WI38 (cell line): Measurements from ENCODE around the gene MRTFB.

ENCODE experiments used
- H3K4me3 ChIP-seq: 2 replicates; pipeline ENCODE4 v1.5.1; 2011; ENCODE audit warnings: low read depth, mild to moderate bottlenecking, control low read depth, low read length
- TF ChIP-seq, protein P1 (sequence below): IDR thresholded peaks from 2 replicates; pipeline ENCODE4 v1.5.1; 2012; ENCODE audit warnings: low read depth, mild to moderate bottlenecking, control low read depth, low read length

Gene MRTFB

DNA sequence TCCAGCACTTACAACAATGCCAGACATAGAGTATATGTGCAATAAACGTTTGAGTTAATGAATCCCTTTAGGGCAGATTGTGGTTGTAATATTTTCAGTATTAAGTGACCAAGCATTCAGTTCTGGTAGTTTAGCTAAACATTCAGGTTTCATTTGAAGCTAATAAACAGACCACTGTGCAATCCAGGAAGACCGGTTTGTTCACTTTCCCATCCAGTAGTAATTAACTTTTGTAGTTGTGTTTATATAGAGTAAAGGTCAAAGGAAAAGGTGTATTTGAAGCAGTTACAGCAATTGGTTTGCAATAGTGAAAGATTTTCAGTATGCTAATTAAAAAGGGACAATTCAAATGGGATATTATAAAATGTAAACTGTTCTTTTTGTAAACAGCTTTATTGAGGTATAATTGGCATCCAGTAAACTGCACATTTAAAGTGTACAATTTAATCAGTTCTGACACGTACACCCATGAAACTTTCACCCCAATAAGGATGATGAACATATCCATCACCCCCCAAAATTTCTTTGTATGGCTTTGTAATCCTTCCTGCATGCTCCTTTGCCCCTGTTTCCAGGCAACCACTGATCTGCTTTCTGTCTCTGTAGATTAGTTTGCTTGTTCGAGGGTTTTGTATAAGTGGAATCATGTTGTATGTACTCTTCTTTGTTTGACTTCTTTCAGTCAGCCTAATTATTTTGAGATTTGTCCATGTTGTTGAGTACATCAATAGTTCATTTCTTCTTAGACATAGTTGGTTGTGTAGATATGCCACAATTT is 26.3 kb downstream of the MRTFB start:
- H3K4me3 ChIP-seq, result no peak overlapping the region
- TF ChIP-seq, protein P1, sequence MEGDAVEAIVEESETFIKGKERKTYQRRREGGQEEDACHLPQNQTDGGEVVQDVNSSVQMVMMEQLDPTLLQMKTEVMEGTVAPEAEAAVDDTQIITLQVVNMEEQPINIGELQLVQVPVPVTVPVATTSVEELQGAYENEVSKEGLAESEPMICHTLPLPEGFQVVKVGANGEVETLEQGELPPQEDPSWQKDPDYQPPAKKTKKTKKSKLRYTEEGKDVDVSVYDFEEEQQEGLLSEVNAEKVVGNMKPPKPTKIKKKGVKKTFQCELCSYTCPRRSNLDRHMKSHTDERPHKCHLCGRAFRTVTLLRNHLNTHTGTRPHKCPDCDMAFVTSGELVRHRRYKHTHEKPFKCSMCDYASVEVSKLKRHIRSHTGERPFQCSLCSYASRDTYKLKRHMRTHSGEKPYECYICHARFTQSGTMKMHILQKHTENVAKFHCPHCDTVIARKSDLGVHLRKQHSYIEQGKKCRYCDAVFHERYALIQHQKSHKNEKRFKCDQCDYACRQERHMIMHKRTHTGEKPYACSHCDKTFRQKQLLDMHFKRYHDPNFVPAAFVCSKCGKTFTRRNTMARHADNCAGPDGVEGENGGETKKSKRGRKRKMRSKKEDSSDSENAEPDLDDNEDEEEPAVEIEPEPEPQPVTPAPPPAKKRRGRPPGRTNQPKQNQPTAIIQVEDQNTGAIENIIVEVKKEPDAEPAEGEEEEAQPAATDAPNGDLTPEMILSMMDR, result no peak

DNA sequence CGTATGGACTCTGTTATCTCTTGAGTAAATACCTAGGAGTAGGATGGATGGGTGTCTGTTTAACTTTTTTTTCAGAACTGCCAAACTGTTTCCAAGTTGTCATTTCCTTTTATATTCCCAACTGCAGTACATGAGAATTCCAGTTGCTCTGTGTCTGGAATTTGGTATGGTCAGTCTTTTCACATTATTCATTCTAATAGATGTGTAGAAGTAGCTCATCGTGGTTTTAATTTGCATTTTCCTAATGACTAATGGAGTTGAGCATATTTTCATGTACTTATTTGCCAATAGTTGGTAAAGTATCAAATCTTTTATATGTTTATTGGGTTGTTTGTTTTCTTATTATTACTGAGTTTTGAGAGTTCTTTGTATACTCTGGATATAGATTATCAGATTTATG is 27.0 kb downstream of the MRTFB start:
- H3K4me3 ChIP-seq, result no peak overlapping the region
- TF ChIP-seq, protein P1, result no peak

DNA sequence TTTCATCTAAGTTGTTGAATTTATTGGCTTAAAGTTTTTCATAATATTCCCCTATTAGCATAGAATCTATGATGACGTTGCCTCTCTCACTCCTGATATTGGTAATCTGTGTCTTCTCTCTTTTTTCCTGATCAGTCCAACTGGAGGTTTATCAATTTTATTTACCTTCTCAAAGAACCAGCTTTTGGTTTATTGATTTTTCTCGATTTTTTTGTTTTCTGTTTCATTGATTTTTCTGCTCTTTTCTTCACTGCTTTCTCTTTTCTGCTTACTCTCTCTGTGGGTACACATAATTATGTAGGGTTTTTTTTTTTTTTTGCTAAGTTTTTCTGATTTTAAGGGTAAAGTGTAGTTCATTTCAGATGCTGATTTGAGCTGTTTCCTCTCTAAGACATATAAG is 29.7 kb downstream of the MRTFB start:
- TF ChIP-seq, protein P1, result no peak
- no peak overlapping the region for H3K4me3 ChIP-seq

DNA sequence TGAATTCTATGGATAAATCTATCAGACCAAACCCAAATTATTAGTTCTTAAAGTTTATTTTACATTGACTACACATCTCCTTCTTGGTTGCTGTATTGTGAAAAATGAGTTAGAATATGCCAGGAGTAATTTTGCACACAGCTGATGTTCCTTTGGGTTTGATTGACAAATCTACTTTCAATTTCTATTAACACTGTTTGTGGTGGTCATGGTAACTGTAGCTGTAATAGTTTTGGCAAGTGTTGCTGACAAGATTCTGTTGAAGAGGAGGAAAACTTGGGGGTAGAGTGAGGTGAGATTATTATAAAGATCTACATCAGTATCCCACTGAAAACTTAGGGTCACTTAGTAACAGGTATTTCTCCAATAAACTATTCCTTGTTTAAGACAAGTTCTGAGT is 30.3 kb downstream of the MRTFB start:
- TF ChIP-seq, protein P1, result no peak
- H3K4me3 ChIP-seq, result no peak overlapping the region

DNA sequence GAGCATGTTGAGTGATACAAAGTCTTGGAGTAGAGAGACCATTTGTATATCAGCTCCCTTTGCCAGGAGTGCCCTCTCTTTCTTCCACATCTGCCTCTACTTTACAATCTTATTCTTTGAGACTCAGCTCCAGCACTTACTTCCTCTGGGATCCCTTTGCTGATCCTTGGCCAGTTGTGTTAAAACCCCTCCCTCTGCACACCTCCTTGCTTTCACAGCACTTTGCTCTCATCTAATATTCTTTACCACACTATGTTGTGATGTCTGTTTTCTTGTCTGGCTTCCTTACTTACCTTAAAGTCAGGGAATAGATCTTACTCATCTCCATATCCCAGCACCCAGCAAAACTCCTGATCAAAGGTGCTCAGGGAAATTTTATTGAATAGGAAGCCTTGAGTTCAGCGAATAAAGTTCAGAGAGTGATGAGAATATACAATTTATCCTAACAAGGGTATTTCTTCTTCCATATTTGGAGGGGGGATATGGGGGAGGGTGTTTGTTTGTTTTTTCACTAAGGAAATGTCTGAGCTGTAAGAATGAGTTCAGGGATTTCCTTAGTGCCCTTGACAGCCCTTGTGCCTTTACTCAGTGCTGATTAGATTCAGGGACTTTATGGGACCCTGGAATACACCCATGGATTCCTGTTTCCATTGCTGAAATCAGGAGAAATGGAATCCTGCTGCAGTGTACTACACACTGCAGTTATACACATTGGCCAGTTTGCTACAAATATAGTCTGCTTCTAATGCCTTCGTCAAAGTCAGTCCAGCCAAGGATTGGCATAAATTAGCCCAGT is 32.0 kb downstream of the MRTFB start:
- H3K4me3 ChIP-seq, result no peak overlapping the region
- TF ChIP-seq, protein P1, result no peak

DNA sequence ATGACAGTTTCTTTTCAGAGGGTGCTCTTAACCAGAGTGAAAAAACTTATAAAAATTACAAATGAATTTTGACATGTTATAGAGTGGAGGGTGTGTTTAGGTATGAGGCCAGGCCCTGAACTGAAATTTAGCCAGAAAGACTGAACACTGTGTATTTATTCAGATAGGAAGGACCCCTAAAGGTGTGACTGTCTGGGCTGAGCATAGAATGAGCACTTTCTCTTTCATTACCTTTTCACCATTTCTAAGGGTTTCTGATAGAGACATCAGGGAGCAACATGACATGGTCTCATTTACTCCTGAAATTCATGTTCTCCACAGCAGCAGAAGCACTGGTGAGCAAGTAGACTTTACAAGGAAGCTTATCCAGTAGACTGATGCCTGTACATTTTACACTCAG is 32.9 kb downstream of the MRTFB start:
- TF ChIP-seq, protein P1, result no peak
- no peak overlapping the region for H3K4me3 ChIP-seq
